Smooth muscle cell (in vitro differentiated cells): ENCODE measurements around the gene ATRIP. TPM values are rescaled to one million over a fixed set of nuclear protein-coding genes. Genes with fewer than 3 reads are reported as not detected.

Source experiments
- DNase-seq: peaks from one replicate; lab custom pipeline; 2025; ENCODE audit not compliant: unreplicated experiment; lab: John Stamatoyannopoulos, UW
- H2AFZ ChIP-seq: fragments of 200-600 bp; sonication (generic); 2 replicates; pipeline ENCODE4 v1.6.0; 2016; ENCODE audit warnings: antibody characterized with exemption, low read depth, mild to moderate bottlenecking
- H3F3A ChIP-seq: fragments of 200-600 bp; sonication (generic); 2 replicates; pipeline ENCODE4 v1.6.0; 2017; ENCODE audit warnings: antibody characterized with exemption, low read depth
- H3K27ac ChIP-seq: fragments of 200-600 bp; sonication (generic); 2 replicates; pipeline ENCODE4 v1.5.1; 2016; ENCODE audit warnings: low read depth, mild to moderate bottlenecking
- H3K27me3 ChIP-seq: fragments of 200-600 bp; sonication (generic); 2 replicates; pipeline ENCODE4 v1.6.1; 2016; ENCODE audit warnings: low read depth, mild to moderate bottlenecking
- H3K36me3 ChIP-seq: fragments of 200-600 bp; sonication (generic); 2 replicates; pipeline ENCODE4 v1.5.1; 2016; ENCODE audit warnings: low read depth
- H3K4me1 ChIP-seq: fragments of 200-600 bp; sonication (generic); 2 replicates; pipeline ENCODE4 v1.5.1; 2016; ENCODE audit warnings: low read depth
- H3K4me2 ChIP-seq: fragments of 200-600 bp; sonication (generic); 2 replicates; pipeline ENCODE4 v1.6.0; 2016; ENCODE audit warnings: mild to moderate bottlenecking
- H3K4me3 ChIP-seq: fragments of 200-600 bp; sonication (generic); 2 replicates; pipeline ENCODE4 v1.5.1; 2016; ENCODE audit warnings: mild to moderate bottlenecking
- H3K79me2 ChIP-seq: fragments of 200-600 bp; sonication (generic); 2 replicates; pipeline ENCODE4 v1.6.0; 2016; ENCODE audit warnings: low read depth, mild to moderate bottlenecking
- H3K9ac ChIP-seq: fragments of 200-600 bp; sonication (generic); 2 replicates; pipeline ENCODE4 v1.6.0; 2016; ENCODE audit warnings: low read depth
- H3K9me3 ChIP-seq: fragments of 200-600 bp; sonication (generic); replicated peaks from 2 replicates; pipeline ENCODE4 v1.5.1; 2016; ENCODE audit warnings: low read depth
- H4K20me1 ChIP-seq: fragments of 200-600 bp; sonication (generic); 2 replicates; pipeline ENCODE4 v1.6.0; 2016; ENCODE audit warnings: low read depth
- CTCF ChIP-seq: fragments of 200-600 bp; sonication (generic); IDR thresholded peaks from 2 replicates; pipeline ENCODE4 v1.5.1; 2017; ENCODE audit warnings: borderline replicate concordance, mild to moderate bottlenecking, antibody characterized with exemption; ENCODE audit not compliant: insufficient read depth, poor library complexity, severe bottlenecking
- WGBS: methylation state at CpG from one replicate; pipeline ENCODE4 v1.1.7; 2016; ENCODE audit warnings: low lambda C conversion rate; 5-methylcytosine and 5-hydroxymethylcytosine counted together
- polyA plus RNA-seq: library from polyadenylated mRNA; unstranded; fragments of >200 nt; fragmentation: Nextera tagmentation; extraction: Ambion mirVana; gene quantifications from 2 replicates; pipeline ENCODE4 v1.2.1, GENCODE V29; 2016
- total RNA-seq: library from RNA; depleted of rRNA; stranded (reverse); fragments of >200 nt; gene quantifications from 2 replicates; pipeline ENCODE4 v1.2.3, GENCODE V29; 2014

The ATRIP gene
- total and polyA plus RNA-seq, 2 experiments from 2014 or later = 4.0 to 7.3 TPM

GRCh38 chr3:48412375-48413001 is 34.0 kb upstream of the ATRIP start:
- Histone ChIP-seq H3K27me3 (no peaks in the 10 kb centered on the region), H3K4me3 (no peak overlapping the region), H3K27ac (no peak overlapping the region), H3K36me3 (no peaks in the 10 kb centered on the region), H2AFZ (no peak overlapping the region), H3K4me1 (no peaks in the 10 kb centered on the region), H3K4me2 (no peak overlapping the region), H3F3A (no peaks in the 10 kb centered on the region), H3K9ac (no peak overlapping the region), H3K79me2 (no peaks in the 10 kb centered on the region), H4K20me1 (no peaks in the 10 kb centered on the region), H3K9me3 (no peaks in the 10 kb centered on the region)
- DNase-seq = no peak
- TF ChIP-seq CTCF = no peak
- 97% methylated on average over 19 of the region's 19 CpGs for WGBS

GRCh38 chr3:48413086-48413485 is 33.5 kb upstream of the ATRIP start:
- Histone ChIP-seq H3K79me2 (no peaks in the 10 kb centered on the region), H3K9ac (no peak overlapping the region), H3F3A (no peaks in the 10 kb centered on the region), H3K9me3 (no peaks in the 10 kb centered on the region), H3K4me2 (no peak overlapping the region), H3K27me3 (no peaks in the 10 kb centered on the region), H4K20me1 (no peaks in the 10 kb centered on the region), H3K36me3 (no peaks in the 10 kb centered on the region), H3K4me3 (no peak overlapping the region), H2AFZ (no peak overlapping the region), H3K4me1 (no peaks in the 10 kb centered on the region), H3K27ac (no peak overlapping the region)
- TF ChIP-seq CTCF = no peak
- DNase-seq = no peak
- WGBS = 91% methylated on average over 8 of the region's 8 CpGs

- Histone ChIP-seq H3K9ac (no peak overlapping the region), H3K9me3 (no peaks in the 10 kb centered on the region), H3K79me2 (no peaks in the 10 kb centered on the region), H3K27ac (no peak overlapping the region), H3K4me2 (no peak overlapping the region), H3K4me1 (no peaks in the 10 kb centered on the region), H4K20me1 (no peaks in the 10 kb centered on the region), H2AFZ (no peak overlapping the region), H3K36me3 (no peaks in the 10 kb centered on the region), H3K27me3 (no peaks in the 10 kb centered on the region), H3F3A (no peaks in the 10 kb centered on the region), H3K4me3 (no peak overlapping the region)
- DNase-seq = no peak
- no peak for TF ChIP-seq CTCF
- 94% methylated on average over 14 of the region's 14 CpGs for WGBS
Measured at GRCh38 chr3:48413611-48414010, 32.9 kb upstream of the ATRIP start.

GRCh38 chr3:48414376-48415250 is 31.9 kb upstream of the ATRIP start:
- H3K9ac ChIP-seq = no peak overlapping the region
- H4K20me1 ChIP-seq = peaks cover 5% of the 10 kb centered on the region
- H3K27me3 ChIP-seq = no peaks in the 10 kb centered on the region
- no peak overlapping the region for H3K4me3 ChIP-seq
- no peaks in the 10 kb centered on the region for H3K9me3 ChIP-seq
- no peak overlapping the region for H2AFZ ChIP-seq
- no peak overlapping the region for H3K27ac ChIP-seq
- no peaks in the 10 kb centered on the region for H3K79me2 ChIP-seq
- no peaks in the 10 kb centered on the region for H3F3A ChIP-seq
- no peak for DNase-seq
- 97% methylated on average over 24 of the region's 25 CpGs for WGBS
- no peaks in the 10 kb centered on the region for H3K4me1 ChIP-seq
- no peak for TF ChIP-seq CTCF
- H3K36me3 ChIP-seq = no peaks in the 10 kb centered on the region
- H3K4me2 ChIP-seq = no peak overlapping the region
